Peyer's patch (tissue), 4 donors: ENCODE data around the gene C9.

Experiments
- POLR2A ChIP-seq, 2 donors: fragments of 450-650 bp; IDR thresholded peaks; one replicate each; pipeline ENCODE4 v1.5.1; 2017; ENCODE audit warnings: antibody characterized with exemption in 2 of 2, mild to moderate bottlenecking in 2 of 2, moderate library complexity in 2 of 2
- TF ChIP-seq, protein P1 (sequence below), 6 experiments: fragments of 450-650 bp in 4 of 6; fragments of 200-600 bp in 2 of 6; sonication (generic) in 1 of 6; IDR thresholded peaks; one replicate each; pipeline ENCODE4 v1.5.1; 2017 to 2019; ENCODE audit warnings: antibody characterized with exemption in 6 of 6, mild to moderate bottlenecking in 3 of 6, moderate library complexity in 1 of 6

DNA sequence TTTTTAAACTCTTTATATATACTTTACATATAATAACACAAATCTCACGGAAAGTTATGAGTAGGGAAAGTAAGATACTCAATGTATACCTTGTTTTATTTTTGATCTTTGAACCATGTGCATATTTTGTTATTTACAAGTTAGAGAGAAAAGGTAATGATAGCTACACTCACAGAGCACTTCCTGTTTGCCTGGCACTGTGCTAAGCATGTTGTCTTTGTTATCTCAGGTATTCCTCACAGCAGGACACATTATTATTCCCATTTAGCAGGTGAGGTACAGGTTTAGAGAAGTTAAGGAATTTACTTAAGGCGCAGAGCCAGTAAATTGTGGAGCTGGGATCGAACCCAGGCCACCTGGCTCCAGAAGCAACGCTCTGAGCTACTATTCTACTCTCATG, 3.0 kb downstream of the C9 start:
- TF ChIP-seq, protein P1, sequence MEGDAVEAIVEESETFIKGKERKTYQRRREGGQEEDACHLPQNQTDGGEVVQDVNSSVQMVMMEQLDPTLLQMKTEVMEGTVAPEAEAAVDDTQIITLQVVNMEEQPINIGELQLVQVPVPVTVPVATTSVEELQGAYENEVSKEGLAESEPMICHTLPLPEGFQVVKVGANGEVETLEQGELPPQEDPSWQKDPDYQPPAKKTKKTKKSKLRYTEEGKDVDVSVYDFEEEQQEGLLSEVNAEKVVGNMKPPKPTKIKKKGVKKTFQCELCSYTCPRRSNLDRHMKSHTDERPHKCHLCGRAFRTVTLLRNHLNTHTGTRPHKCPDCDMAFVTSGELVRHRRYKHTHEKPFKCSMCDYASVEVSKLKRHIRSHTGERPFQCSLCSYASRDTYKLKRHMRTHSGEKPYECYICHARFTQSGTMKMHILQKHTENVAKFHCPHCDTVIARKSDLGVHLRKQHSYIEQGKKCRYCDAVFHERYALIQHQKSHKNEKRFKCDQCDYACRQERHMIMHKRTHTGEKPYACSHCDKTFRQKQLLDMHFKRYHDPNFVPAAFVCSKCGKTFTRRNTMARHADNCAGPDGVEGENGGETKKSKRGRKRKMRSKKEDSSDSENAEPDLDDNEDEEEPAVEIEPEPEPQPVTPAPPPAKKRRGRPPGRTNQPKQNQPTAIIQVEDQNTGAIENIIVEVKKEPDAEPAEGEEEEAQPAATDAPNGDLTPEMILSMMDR (IDR thresholded peaks at IDR 0.05) = no peak
- TF ChIP-seq POLR2A (IDR thresholded peaks at IDR 0.05) = no peak
